Choroid plexus epithelial cell (primary cell): ENCODE measurements around the gene PHF11.
"Not testable (repeated sequence)": the region's sequence is repeated elsewhere in the genome, so short reads cannot be mapped to it uniquely, and the experiment has no call there.

Experiments
- DNase-seq: peaks from one replicate; pipeline ENCODE4 v3.0.0-alpha.2; 2010; ENCODE audit warnings: low read depth
- H3K4me3 ChIP-seq: 2 replicates; pipeline ENCODE4 v1.5.1; 2011; ENCODE audit warnings: low read depth, mild to moderate bottlenecking, control low read depth, low read length, moderate library complexity
- TF ChIP-seq, protein P1 (sequence below): conservative IDR thresholded peaks from 2 replicates; pipeline ENCODE4 v1.5.1; 2011; ENCODE audit warnings: low read depth, mild to moderate bottlenecking, control low read depth, inconsistent platforms, low read length, moderate library complexity

Gene PHF11

GRCh38 chr13:49466292-49466838 is 29.4 kb upstream of the PHF11 start:
- no peak overlapping the region for H3K4me3 ChIP-seq
- TF ChIP-seq, protein P1, sequence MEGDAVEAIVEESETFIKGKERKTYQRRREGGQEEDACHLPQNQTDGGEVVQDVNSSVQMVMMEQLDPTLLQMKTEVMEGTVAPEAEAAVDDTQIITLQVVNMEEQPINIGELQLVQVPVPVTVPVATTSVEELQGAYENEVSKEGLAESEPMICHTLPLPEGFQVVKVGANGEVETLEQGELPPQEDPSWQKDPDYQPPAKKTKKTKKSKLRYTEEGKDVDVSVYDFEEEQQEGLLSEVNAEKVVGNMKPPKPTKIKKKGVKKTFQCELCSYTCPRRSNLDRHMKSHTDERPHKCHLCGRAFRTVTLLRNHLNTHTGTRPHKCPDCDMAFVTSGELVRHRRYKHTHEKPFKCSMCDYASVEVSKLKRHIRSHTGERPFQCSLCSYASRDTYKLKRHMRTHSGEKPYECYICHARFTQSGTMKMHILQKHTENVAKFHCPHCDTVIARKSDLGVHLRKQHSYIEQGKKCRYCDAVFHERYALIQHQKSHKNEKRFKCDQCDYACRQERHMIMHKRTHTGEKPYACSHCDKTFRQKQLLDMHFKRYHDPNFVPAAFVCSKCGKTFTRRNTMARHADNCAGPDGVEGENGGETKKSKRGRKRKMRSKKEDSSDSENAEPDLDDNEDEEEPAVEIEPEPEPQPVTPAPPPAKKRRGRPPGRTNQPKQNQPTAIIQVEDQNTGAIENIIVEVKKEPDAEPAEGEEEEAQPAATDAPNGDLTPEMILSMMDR: no peak
- DNase-seq: no peak

DNA sequence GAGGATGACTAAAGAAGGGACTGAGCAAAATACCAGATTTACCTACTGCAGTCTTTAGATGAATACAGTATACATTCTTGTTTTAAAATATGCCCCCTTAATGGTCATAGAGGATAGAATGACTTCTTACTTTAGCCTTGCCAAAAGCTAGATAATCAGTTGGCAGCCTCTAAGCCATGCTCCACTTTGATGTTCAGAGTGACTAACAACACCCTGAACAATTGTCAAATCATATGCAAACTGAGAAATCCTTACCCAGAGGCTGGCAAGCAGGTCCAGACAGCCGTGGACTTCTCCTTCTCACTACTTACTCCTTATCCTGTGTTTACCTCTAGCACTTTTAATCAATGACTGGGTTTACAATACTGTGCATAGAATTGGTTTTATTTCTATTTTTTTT is 23.6 kb upstream of the PHF11 start:
- DNase-seq: no peak
- no peak overlapping the region for H3K4me3 ChIP-seq
- TF ChIP-seq, protein P1: no peak

- DNase-seq: no peak
- no peak overlapping the region for H3K4me3 ChIP-seq
- TF ChIP-seq, protein P1: no peak
Observed at GRCh38 chr13:49476529-49476928, 19.2 kb upstream of the PHF11 start.

DNA sequence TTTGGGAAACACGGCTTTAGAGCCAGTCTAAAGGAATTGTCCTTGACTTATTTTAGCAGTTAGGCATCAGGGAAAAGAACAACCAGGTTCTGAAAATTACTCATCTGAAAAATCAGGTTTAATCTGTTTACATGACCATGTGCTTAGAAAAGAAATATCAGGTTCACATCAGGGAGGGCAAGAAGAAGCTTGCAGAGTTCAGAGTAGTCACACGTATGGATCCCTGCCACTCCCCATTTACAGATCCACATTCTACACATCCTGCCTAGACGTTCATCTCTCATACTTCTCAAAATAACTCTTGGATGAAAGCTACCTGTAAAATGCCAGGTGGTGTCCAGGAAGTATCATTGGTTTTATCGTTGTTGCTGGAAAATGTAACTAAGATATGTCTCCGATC is 14.0 kb upstream of the PHF11 start:
- TF ChIP-seq, protein P1: no peak
- DNase-seq: no peak
- H3K4me3 ChIP-seq: no peak overlapping the region

GRCh38 chr13:49488563-49488962 is 7.2 kb upstream of the PHF11 start:
- TF ChIP-seq, protein P1: no peak
- no peak for DNase-seq
- no peak overlapping the region for H3K4me3 ChIP-seq

DNA sequence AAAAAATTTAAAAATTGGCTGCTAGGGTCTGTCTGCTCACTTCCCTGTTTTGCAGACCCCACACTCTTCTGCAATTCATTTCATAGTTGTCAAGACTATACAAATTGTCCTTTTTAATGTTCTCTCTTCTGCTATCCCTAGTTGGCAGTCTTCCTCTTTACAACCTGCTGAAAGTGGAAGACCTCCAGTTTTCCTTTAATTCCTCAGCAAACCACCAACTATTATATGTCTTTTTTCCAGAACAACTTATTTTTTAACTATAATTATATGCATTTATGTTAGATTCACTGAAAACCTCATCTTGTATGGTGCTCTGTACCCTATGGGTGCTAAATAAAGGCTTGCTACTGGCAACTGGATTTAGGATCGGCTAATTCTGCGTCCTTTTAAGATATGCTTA is 1.1 kb upstream of the PHF11 start:
- H3K4me3 ChIP-seq: no peak overlapping the region
- DNase-seq: no peak
- TF ChIP-seq, protein P1: no peak

DNA sequence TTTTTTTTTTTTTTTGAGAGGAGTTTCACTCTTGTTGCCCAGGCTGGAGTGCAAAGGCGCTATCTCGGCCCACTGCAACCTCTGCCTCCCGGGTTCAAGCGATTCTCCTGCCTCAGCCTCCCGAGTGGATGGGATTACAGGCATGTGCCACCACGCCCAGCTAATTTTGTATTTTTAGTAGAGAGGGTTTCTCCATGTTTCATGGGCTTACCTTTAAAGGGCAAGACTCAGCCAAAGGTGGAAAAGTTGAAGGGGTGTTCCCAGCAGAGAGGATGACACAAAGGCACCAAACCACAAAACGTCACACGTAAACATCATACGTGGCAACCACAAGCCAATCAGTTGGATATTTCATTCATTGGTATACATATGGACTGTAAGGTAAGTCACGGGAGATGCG is 1.1 kb downstream of the PHF11 start:
- not testable (repeated sequence) for H3K4me3 ChIP-seq, DNase-seq
